PFSK-1 (cell line): Measurements from ENCODE around the gene EHD2.

Experiments used
- POLR2AphosphoS5 ChIP-seq: IDR thresholded peaks from 2 replicates; pipeline ENCODE4 v1.6.1; 2012; ENCODE audit warnings: low read depth, mild to moderate bottlenecking, control low read depth, low read length, moderate library complexity
- REST ChIP-seq, 2 experiments: IDR thresholded peaks; 2 replicates each; pipeline versions ENCODE4 v1.6.1 to v1.8.0; 2011 to 2012; ENCODE audit warnings: low read depth in 2 of 2, low read length in 2 of 2, control low read depth in 1 of 2, inconsistent platforms in 1 of 2, mild to moderate bottlenecking in 1 of 2, moderate library complexity in 1 of 2; ENCODE audit not compliant: insufficient read depth in 1 of 2
- SIN3A ChIP-seq: IDR thresholded peaks from 2 replicates; pipeline ENCODE4 v1.6.1; 2012; ENCODE audit warnings: mild to moderate bottlenecking, low read length, moderate library complexity, borderline replicate concordance; ENCODE audit not compliant: insufficient read depth

- TF ChIP-seq POLR2AphosphoS5: no peak
- no peak for TF ChIP-seq SIN3A
- no peak for TF ChIP-seq REST (IDR thresholded peaks at IDR 0.05; ENCODE audit: insufficient read depth in 1 of 2, low read depth in 2 of 2, low read length in 2 of 2)
These were observed 38.0 kb upstream of the EHD2 start for GRCh38 chr19:47675271-47675670.
